ENCODE results near the gene CWC25. TPM values are rescaled to one million over a fixed set of nuclear protein-coding genes. Genes with fewer than 3 reads are reported as not detected.

Gene CWC25
- total and polyA plus RNA-seq, 2 of the 13 experiments (the other 11 are each of a cell fraction or from before 2014, with no cell fraction given) = 15.6 to 22.7 TPM

GRCh38 chr17:38869526-38870258 lies 44.6 kb upstream of the CWC25 start, which contains the start of gene LASP1 (continued):
- no peak for TF ChIP-seq PLSCR1 (CRISPR knock-in tag; IDR thresholded peaks at IDR 0.05; ENCODE audit: borderline replicate concordance)
- peak; percentile 81; the same call in 1 of the 2 replicates for TF ChIP-seq ZNF615 (CRISPR knock-in tag; IDR thresholded peaks at IDR 0.05; ENCODE audit: borderline replicate concordance)
- TF ChIP-seq ZNF891 (CRISPR knock-in tag; IDR thresholded peaks at IDR 0.05) = peak; percentile 94; the same call in 1 of the 2 replicates
- 0 out of 2 replicates have a peak, but pooled peaks have one; percentile 52 for TF ChIP-seq ZNF740 (CRISPR knock-in tag; IDR thresholded peaks at IDR 0.05)
- TF ChIP-seq SOX13 (IDR thresholded peaks at IDR 0.05) = peak; percentile 34; the same call in 1 of the 2 replicates
- TF ChIP-seq SOX13 (CRISPR knock-in tag; conservative IDR thresholded peaks at IDR 0.05 in 1 of 2, IDR thresholded peaks at IDR 0.05 in 1 of 2) = peak in 1 of 2 experiments; percentile 11; a peak in 1 of 4 replicates
- TF ChIP-seq DRAP1 (CRISPR knock-in tag; IDR thresholded peaks at IDR 0.05) = peak; percentile 99
- TF ChIP-seq ZNF547 (CRISPR knock-in tag; IDR thresholded peaks at IDR 0.05) = 0 out of 2 replicates have a peak, but pooled peaks have one; percentile 17
- TF ChIP-seq ZNF678 (CRISPR knock-in tag; IDR thresholded peaks at IDR 0.05) = peak; percentile 16; the same call in 1 of the 2 replicates
- no peak for TF ChIP-seq BCLAF1 (IDR thresholded peaks at IDR 0.05)
- TF ChIP-seq ZBTB7B (CRISPR knock-in tag; IDR thresholded peaks at IDR 0.05) = peak; percentile 80
- no peak for TF ChIP-seq XRCC5 (optimal IDR thresholded peaks at IDR 0.05; ENCODE audit: low read length)
- TF ChIP-seq EED (CRISPR knock-in tag; IDR thresholded peaks at IDR 0.05) = no peak; the same call in 1 of the 2 replicates
- TF ChIP-seq ZNF747 (CRISPR knock-in tag; IDR thresholded peaks at IDR 0.05; ENCODE audit: borderline replicate concordance) = 0 out of 2 replicates have a peak, but pooled peaks have one; percentile 38
- TF ChIP-seq KDM6A (CRISPR knock-in tag; IDR thresholded peaks at IDR 0.05; ENCODE audit: low read depth) = no peak
- peak; percentile 31; the same call in 1 of the 2 replicates for TF ChIP-seq ZNF792 (CRISPR knock-in tag; IDR thresholded peaks at IDR 0.05)
- TF ChIP-seq SPEN (CRISPR knock-in tag; IDR thresholded peaks at IDR 0.05; ENCODE audit: low read depth) = 0 out of 2 replicates have a peak, but pooled peaks have one; percentile 18
- no peak; the same call in 1 of the 2 replicates for TF ChIP-seq TBP (CRISPR knock-in tag; IDR thresholded peaks at IDR 0.05)
- TF ChIP-seq ZBTB26 (CRISPR knock-in tag; IDR thresholded peaks at IDR 0.05; ENCODE audit: borderline replicate concordance) = peak; percentile 42; the same call in 1 of the 2 replicates
- TF ChIP-seq HOXA5 (CRISPR knock-in tag; IDR thresholded peaks at IDR 0.05) = no peak; the same call in none of the 2 replicates
- TF ChIP-seq ZNF570 (CRISPR knock-in tag; IDR thresholded peaks at IDR 0.05; ENCODE audit: borderline replicate concordance) = no peak
- TF ChIP-seq MTA1 (CRISPR knock-in tag; IDR thresholded peaks at IDR 0.05; ENCODE audit: borderline replicate concordance) = no peak
- TF ChIP-seq MED13 (CRISPR knock-in tag; IDR thresholded peaks at IDR 0.05) = no peak; the same call in 1 of the 2 replicates
- TF ChIP-seq REXO4 (CRISPR knock-in tag; IDR thresholded peaks at IDR 0.05; ENCODE audit: borderline replicate concordance) = peak; percentile 78; the same call in 1 of the 2 replicates
- TF ChIP-seq MED1 (CRISPR knock-in tag; IDR thresholded peaks at IDR 0.05) = peak; percentile 80

Measured in HepG2 (cell line).